CD8-positive, alpha-beta memory T cell (primary cell): Measurements from ENCODE around the gene GET4. TPM values are rescaled to one million over a fixed set of nuclear protein-coding genes. Genes with fewer than 3 reads are reported as not detected.

Source experiments
- CTCF ChIA-PET: fragments of 350-600 bp; sonication (Branson Sonifier 250); formaldehyde crosslinking; loops from one replicate; lab custom pipeline; 2021; ENCODE audit warnings: antibody characterized with exemption; lab: Charles Lee
- POLR2A ChIA-PET: fragments of 350-600 bp; sonication (Branson Sonifier 250); formaldehyde crosslinking; loops from one replicate; lab custom pipeline; 2021; ENCODE audit warnings: antibody characterized with exemption; lab: Charles Lee
- DNase-seq, 5 donors: peaks; one replicate each; pipeline versions ENCODE4 v3.0.0 to v3.0.0-alpha.2; 2020 to 2022; ENCODE audit warnings: mixed read lengths in 1 of 5
- H3K27ac ChIP-seq: one replicate; pipeline ENCODE4 v1.7.0; 2013; ENCODE audit warnings: low read depth, mild to moderate bottlenecking, low read length, moderate library complexity
- H3K27me3 ChIP-seq: 2 replicates; pipeline ENCODE4 v1.7.0; 2013; ENCODE audit warnings: low read length, mild to moderate bottlenecking; ENCODE audit not compliant: insufficient read depth, poor library complexity, severe bottlenecking
- H3K36me3 ChIP-seq: 2 replicates; pipeline ENCODE4 v1.7.0; 2013; ENCODE audit warnings: mild to moderate bottlenecking, low read length, moderate library complexity; ENCODE audit not compliant: insufficient read depth
- H3K4me1 ChIP-seq: 2 replicates; pipeline ENCODE4 v1.7.0; 2013; ENCODE audit warnings: mild to moderate bottlenecking, low read length, moderate library complexity; ENCODE audit not compliant: insufficient read depth
- H3K4me3 ChIP-seq: 2 replicates; pipeline ENCODE4 v1.7.0; 2013; ENCODE audit warnings: mild to moderate bottlenecking, low read length
- H3K9me3 ChIP-seq: 2 replicates; pipeline ENCODE4 v1.7.0; 2013; ENCODE audit warnings: mild to moderate bottlenecking, low read length
- H3K27ac Mint-ChIP-seq, 8 donors: one replicate each; pipeline ENCODE4 v1.8.0; 2020 to 2021; ENCODE audit warnings: mixed read lengths in 8 of 8, mild to moderate bottlenecking in 6 of 8, inconsistent platforms in 3 of 8, moderate library complexity in 3 of 8
- H3K27me3 Mint-ChIP-seq, 2 donors: one replicate each; pipeline ENCODE4 v1.8.0; 2020 to 2021; ENCODE audit warnings: mixed read lengths in 2 of 2, mild to moderate bottlenecking in 1 of 2, moderate library complexity in 1 of 2
- H3K36me3 Mint-ChIP-seq, 3 donors: one replicate each; pipeline ENCODE4 v1.8.0; 2020 to 2021; ENCODE audit warnings: mixed read lengths in 3 of 3, inconsistent platforms in 1 of 3, mild to moderate bottlenecking in 1 of 3
- H3K4me1 Mint-ChIP-seq, 3 donors: one replicate each; pipeline ENCODE4 v1.8.0; 2020 to 2021; ENCODE audit warnings: mixed read lengths in 3 of 3, inconsistent platforms in 1 of 3, mild to moderate bottlenecking in 1 of 3
- H3K4me3 Mint-ChIP-seq, 7 donors: one replicate each; pipeline ENCODE4 v1.8.0; 2020 to 2021; ENCODE audit warnings: mixed read lengths in 7 of 7, mild to moderate bottlenecking in 6 of 7, moderate library complexity in 4 of 7, inconsistent platforms in 2 of 7
- H3K9me3 Mint-ChIP-seq, 5 donors: one replicate each; pipeline ENCODE4 v1.8.0; 2020 to 2022; ENCODE audit warnings: mixed read lengths in 5 of 5, mild to moderate bottlenecking in 3 of 5, moderate library complexity in 2 of 5, inconsistent platforms in 1 of 5
- polyA plus RNA-seq: library from polyadenylated mRNA; unstranded; fragments of 300-500 nt; fragmentation: Illumina TruSeq; gene quantifications from one replicate; pipeline ENCODE4 v1.2.3, GENCODE V29; 2021
- total RNA-seq, 2 experiments: library from RNA; stranded (reverse); gene quantifications; one replicate each; pipeline ENCODE4 v1.2.3, GENCODE V29; 2021

GET4 gene
- total RNA-seq (10 to 100 TPM; 39.9 to 44.9 TPM), polyA plus RNA-seq (33.6 TPM)

GRCh38 chr7:876077-876971 is at the start of gene GET4:
TSS of gene GET4 (plus strand) at chr7:876554. CDS start at chr7:876646, 92 bp downstream.
- CTCF ChIA-PET = interaction anchor here (1.0 to 2.1 kb wide), 8 partner anchors 25 to 555 kb away, joined by 3 to 9 read pairs (median 4); partner anchors contain the start of gene SUN1
- H3K4me3 Mint-ChIP-seq = peak within 1 kb of the TSS; percentile 87 to 99 (median 92)
- no peaks in the 10 kb centered on the region for H3K9me3 ChIP-seq
- peak within 1 kb of the TSS; percentile 74 for H3K27ac ChIP-seq
- peaks cover 25 to 38% (median 29%) of the 10 kb centered on the region in 3 donors for H3K4me1 Mint-ChIP-seq
- peak within 1 kb of the TSS; percentile 66 for H3K4me3 ChIP-seq
- peaks cover 6% of the 10 kb centered on the region for H3K36me3 ChIP-seq
- H3K4me1 ChIP-seq = peaks cover 36% of the 10 kb centered on the region
- H3K9me3 Mint-ChIP-seq = no peaks in the 10 kb centered on the region
- no peaks in the 10 kb centered on the region for H3K27me3 ChIP-seq
- peak within 1 kb of the TSS; percentile 87 to 97 (median 94) for H3K27ac Mint-ChIP-seq
- POLR2A ChIA-PET = interaction anchor here (0.5 to 1.8 kb wide), 6 partner anchors 12 to 727 kb away, joined by 3 to 10 read pairs (median 5); partner anchors contain the start of genes COX19 and ZFAND2A
- peak; percentile 95 to 99 (median 99) for DNase-seq
- peaks cover 0 to 34% (median 2%) of the 10 kb centered on the region in 3 donors for H3K36me3 Mint-ChIP-seq
- H3K27me3 Mint-ChIP-seq = no peaks in the 10 kb centered on the region

- Mint-ChIP-seq H3K36me3 (peaks cover 0 to 31% (median 6%) of the 10 kb centered on the region in 3 donors), H3K27me3 (no peaks in the 10 kb centered on the region), H3K9me3 (no peaks in the 10 kb centered on the region), H3K4me1 (peaks cover 35 to 70% (median 47%) of the 10 kb centered on the region in 3 donors), H3K27ac (no peak overlapping the region), H3K4me3 (no peak overlapping the region)
- Histone ChIP-seq H3K4me1 (peaks cover 36% of the 10 kb centered on the region), H3K27ac (no peak overlapping the region), H3K4me3 (no peak overlapping the region), H3K36me3 (no peaks in the 10 kb centered on the region), H3K9me3 (no peaks in the 10 kb centered on the region), H3K27me3 (no peaks in the 10 kb centered on the region)
- POLR2A ChIA-PET = no interaction called here
- CTCF ChIA-PET = interaction anchor here (2.0 kb wide), 1 partner anchor 11 kb away, joined by 7 read pairs; no protein-coding TSS in a partner anchor
- no peak for DNase-seq
Observed at GRCh38 chr7:828793-829561, 47.4 kb upstream of the GET4 start.

GRCh38 chr7:830069-830468 is 46.3 kb upstream of the GET4 start:
- H3K9me3 Mint-ChIP-seq = no peaks in the 10 kb centered on the region
- Histone ChIP-seq H3K4me3 (no peak overlapping the region), H3K4me1 (peaks cover 36% of the 10 kb centered on the region), H3K36me3 (no peaks in the 10 kb centered on the region), H3K9me3 (no peaks in the 10 kb centered on the region), H3K27me3 (no peaks in the 10 kb centered on the region), H3K27ac (no peak overlapping the region)
- peaks cover 33 to 69% (median 46%) of the 10 kb centered on the region in 3 donors for H3K4me1 Mint-ChIP-seq
- H3K36me3 Mint-ChIP-seq = peaks cover 0 to 26% (median 6%) of the 10 kb centered on the region in 3 donors
- POLR2A ChIA-PET = interaction anchor here (2.5 kb wide), 1 partner anchor 13 kb away, joined by 6 read pairs; no protein-coding TSS in a partner anchor
- no peaks in the 10 kb centered on the region for H3K27me3 Mint-ChIP-seq
- CTCF ChIA-PET = no interaction called here
- no peak for DNase-seq
- no peak overlapping the region for H3K4me3 Mint-ChIP-seq
- peak overlapping the region in 5 of 8 donors; percentile 18 to 89 (median 77) for H3K27ac Mint-ChIP-seq

- Mint-ChIP-seq H3K9me3 (no peaks in the 10 kb centered on the region), H3K27me3 (no peaks in the 10 kb centered on the region), H3K4me1 (peaks cover 34 to 69% (median 40%) of the 10 kb centered on the region in 3 donors), H3K4me3 (peak overlapping the region; percentile 4 to 90 (median 77)), H3K36me3 (peaks cover 0 to 23% (median 4%) of the 10 kb centered on the region in 3 donors), H3K27ac (peak overlapping the region; percentile 69 to 97 (median 94))
- CTCF ChIA-PET = interaction anchor here (0.7 to 2.0 kb wide), 7 partner anchors 10 to 469 kb away, joined by 3 to 6 read pairs (median 3); no protein-coding TSS in a partner anchor
- no peaks in the 10 kb centered on the region for H3K9me3 ChIP-seq
- POLR2A ChIA-PET = interaction anchor here (1.7 to 2.5 kb wide), 2 partner anchors 15 to 19 kb away, joined by 6 read pairs; no protein-coding TSS in a partner anchor
- peak overlapping the region; percentile 34 for H3K4me3 ChIP-seq
- H3K27ac ChIP-seq = peak overlapping the region; percentile 68
- DNase-seq = peak in 1 of 5 donors; percentile 52
- H3K4me1 ChIP-seq = peaks cover 36% of the 10 kb centered on the region
- H3K36me3 ChIP-seq = no peaks in the 10 kb centered on the region
- no peaks in the 10 kb centered on the region for H3K27me3 ChIP-seq
Observed at GRCh38 chr7:831596-832166, 44.7 kb upstream of the GET4 start.

GRCh38 chr7:832167-832967 is 44.0 kb upstream of the GET4 start, which contains the start of gene SUN1:
TSS of gene SUN1 (plus strand) at chr7:832476. CDS start at chr7:832525, 49 bp downstream.
- Mint-ChIP-seq H3K27ac (peak within 1 kb of the TSS; percentile 69 to 97 (median 94)), H3K27me3 (no peaks in the 10 kb centered on the region), H3K4me1 (peaks cover 32 to 68% (median 40%) of the 10 kb centered on the region in 3 donors), H3K36me3 (peaks cover 0 to 28% (median 4%) of the 10 kb centered on the region in 3 donors), H3K9me3 (no peaks in the 10 kb centered on the region), H3K4me3 (peak within 1 kb of the TSS; percentile 4 to 90 (median 77))
- no peaks in the 10 kb centered on the region for H3K27me3 ChIP-seq
- H3K4me3 ChIP-seq = peak within 1 kb of the TSS; percentile 34
- peak within 1 kb of the TSS; percentile 68 for H3K27ac ChIP-seq
- H3K4me1 ChIP-seq = peaks cover 36% of the 10 kb centered on the region
- H3K36me3 ChIP-seq = no peaks in the 10 kb centered on the region
- peak; percentile 16 to 86 (median 69) for DNase-seq
- POLR2A ChIA-PET = interaction anchor here (1.2 to 2.5 kb wide), 3 partner anchors 9 to 20 kb away, joined by 6 to 7 read pairs (median 6); no protein-coding TSS in a partner anchor
- no peaks in the 10 kb centered on the region for H3K9me3 ChIP-seq
- CTCF ChIA-PET = interaction anchor here (0.7 to 2.0 kb wide), 7 partner anchors 9 to 470 kb away, joined by 3 to 6 read pairs (median 3); no protein-coding TSS in a partner anchor

- H3K4me3 Mint-ChIP-seq = peak overlapping the region in 6 of 7 donors; percentile 72 to 90 (median 78)
- no peaks in the 10 kb centered on the region for H3K27me3 ChIP-seq
- H3K27ac ChIP-seq = peak overlapping the region; percentile 26
- no peaks in the 10 kb centered on the region for H3K9me3 Mint-ChIP-seq
- H3K4me1 ChIP-seq = peaks cover 36% of the 10 kb centered on the region
- H3K4me1 Mint-ChIP-seq = peaks cover 32 to 68% (median 40%) of the 10 kb centered on the region in 3 donors
- peak overlapping the region; percentile 51 to 97 (median 92) for H3K27ac Mint-ChIP-seq
- no peak overlapping the region for H3K4me3 ChIP-seq
- H3K27me3 Mint-ChIP-seq = no peaks in the 10 kb centered on the region
- POLR2A ChIA-PET = interaction anchor here (1.2 kb wide), 1 partner anchor 9 kb away, joined by 7 read pairs; no protein-coding TSS in a partner anchor
- CTCF ChIA-PET = interaction anchor here (1.2 to 2.0 kb wide), 4 partner anchors 12 to 40 kb away, joined by 3 to 6 read pairs (median 5); no protein-coding TSS in a partner anchor
- H3K36me3 Mint-ChIP-seq = peaks cover 0 to 33% (median 4%) of the 10 kb centered on the region in 3 donors
- no peaks in the 10 kb centered on the region for H3K36me3 ChIP-seq
- peak in 1 of 5 donors; percentile 13 for DNase-seq
- H3K9me3 ChIP-seq = no peaks in the 10 kb centered on the region
Observed at GRCh38 chr7:832968-833424, 43.4 kb upstream of the GET4 start.
